Measurements from ENCODE around the gene RAB18.

The RAB18 gene

GRCh38 chr10:27485986-27486385 is 18.1 kb upstream of the RAB18 start:
- peaks cover 23% of the 10 kb centered on the region for H3K4me1 ChIP-seq (ENCODE audit: insufficient read depth, poor library complexity, severe bottlenecking)
- H3K9me3 ChIP-seq (ENCODE audit: severe bottlenecking) = no peaks in the 10 kb centered on the region
- H3K27ac ChIP-seq (ENCODE audit: poor library complexity, severe bottlenecking) = no peak overlapping the region
- no peak for TF ChIP-seq CTCF (IDR thresholded peaks at IDR 0.05; ENCODE audit: poor library complexity, severe bottlenecking)
- DNase-seq (ENCODE audit: low spot score) = no peak
- no peaks in the 10 kb centered on the region for H3K27me3 ChIP-seq (ENCODE audit: insufficient read depth, poor library complexity, severe bottlenecking)
- H3K4me3 ChIP-seq (ENCODE audit: severe bottlenecking) = no peak overlapping the region
- ATAC-seq (ENCODE audit: low read depth) = no peak
- H3K36me3 ChIP-seq (ENCODE audit: low read depth) = no peaks in the 10 kb centered on the region

GRCh38 chr10:27490807-27491206 is 13.3 kb upstream of the RAB18 start:
- Histone ChIP-seq H3K4me3 (ENCODE audit: severe bottlenecking) (no peak overlapping the region), H3K4me1 (ENCODE audit: insufficient read depth, poor library complexity, severe bottlenecking) (peaks cover 6% of the 10 kb centered on the region), H3K36me3 (ENCODE audit: low read depth) (no peaks in the 10 kb centered on the region), H3K27ac (ENCODE audit: poor library complexity, severe bottlenecking) (peak overlapping the region; percentile 26), H3K27me3 (ENCODE audit: insufficient read depth, poor library complexity, severe bottlenecking) (no peaks in the 10 kb centered on the region), H3K9me3 (ENCODE audit: severe bottlenecking) (no peaks in the 10 kb centered on the region)
- peak; percentile 61; the same call in 1 of the 3 replicates for ATAC-seq (ENCODE audit: low read depth)
- no peak for DNase-seq (ENCODE audit: low spot score)
- TF ChIP-seq CTCF (IDR thresholded peaks at IDR 0.05; ENCODE audit: poor library complexity, severe bottlenecking) = no peak

GRCh38 chr10:27494116-27494805 is 9.8 kb upstream of the RAB18 start:
- Histone ChIP-seq H3K27ac (ENCODE audit: poor library complexity, severe bottlenecking) (no peak overlapping the region), H3K4me1 (ENCODE audit: insufficient read depth, poor library complexity, severe bottlenecking) (peaks cover 6% of the 10 kb centered on the region), H3K4me3 (ENCODE audit: severe bottlenecking) (no peak overlapping the region), H3K36me3 (ENCODE audit: low read depth) (no peaks in the 10 kb centered on the region), H3K9me3 (ENCODE audit: severe bottlenecking) (no peaks in the 10 kb centered on the region), H3K27me3 (ENCODE audit: insufficient read depth, poor library complexity, severe bottlenecking) (no peaks in the 10 kb centered on the region)
- TF ChIP-seq CTCF (IDR thresholded peaks at IDR 0.05; ENCODE audit: poor library complexity, severe bottlenecking) = no peak
- DNase-seq (ENCODE audit: low spot score) (no peak), ATAC-seq (ENCODE audit: low read depth) (no peak)

GRCh38 chr10:27496137-27496536 is 8.0 kb upstream of the RAB18 start:
- ATAC-seq (ENCODE audit: low read depth) (no peak), DNase-seq (ENCODE audit: low spot score) (no peak)
- TF ChIP-seq CTCF (IDR thresholded peaks at IDR 0.05; ENCODE audit: poor library complexity, severe bottlenecking) = no peak
- Histone ChIP-seq H3K27ac (ENCODE audit: poor library complexity, severe bottlenecking) (no peak overlapping the region), H3K4me3 (ENCODE audit: severe bottlenecking) (no peak overlapping the region), H3K27me3 (ENCODE audit: insufficient read depth, poor library complexity, severe bottlenecking) (no peaks in the 10 kb centered on the region), H3K9me3 (ENCODE audit: severe bottlenecking) (no peaks in the 10 kb centered on the region), H3K4me1 (ENCODE audit: insufficient read depth, poor library complexity, severe bottlenecking) (peaks cover 9% of the 10 kb centered on the region), H3K36me3 (ENCODE audit: low read depth) (no peaks in the 10 kb centered on the region)

GRCh38 chr10:27500096-27500495 is 4.0 kb upstream of the RAB18 start:
- H3K9me3 ChIP-seq (ENCODE audit: severe bottlenecking) = no peaks in the 10 kb centered on the region
- TF ChIP-seq CTCF (IDR thresholded peaks at IDR 0.05; ENCODE audit: poor library complexity, severe bottlenecking) = no peak
- no peak overlapping the region for H3K4me3 ChIP-seq (ENCODE audit: severe bottlenecking)
- H3K27ac ChIP-seq (ENCODE audit: poor library complexity, severe bottlenecking) = no peak overlapping the region
- no peaks in the 10 kb centered on the region for H3K36me3 ChIP-seq (ENCODE audit: low read depth)
- ATAC-seq (ENCODE audit: low read depth) (no peak), DNase-seq (ENCODE audit: low spot score) (no peak)
- H3K4me1 ChIP-seq (ENCODE audit: insufficient read depth, poor library complexity, severe bottlenecking) = peaks cover 9% of the 10 kb centered on the region
- no peaks in the 10 kb centered on the region for H3K27me3 ChIP-seq (ENCODE audit: insufficient read depth, poor library complexity, severe bottlenecking)
